HT-29 (cell line): ENCODE measurements around the gene CCR2. TPM values are rescaled to one million over a fixed set of nuclear protein-coding genes. Genes with fewer than 3 reads are reported as not detected.
"Not testable (repeated sequence)": the region's sequence is repeated elsewhere in the genome, so short reads cannot be mapped to it uniquely, and the experiment has no call there.

ENCODE experiments used
- DNase-seq: peaks from one replicate; pipeline ENCODE4 v3.0.0-alpha.2; 2015; ENCODE audit warnings: low spot score
- total RNA-seq: library from RNA; depleted of rRNA; stranded (reverse); fragments of >200 nt; shearing (Covaris generic); gene quantifications from 2 replicates; pipeline ENCODE4 v1.2.3, GENCODE V29; 2014

CCR2 gene
- total RNA-seq, 1 experiment from 2014 or later: not detected

GRCh38 chr3:46378426-46378942 is 24.6 kb downstream of the CCR2 start:
- DNase-seq: peak; percentile 68

DNA sequence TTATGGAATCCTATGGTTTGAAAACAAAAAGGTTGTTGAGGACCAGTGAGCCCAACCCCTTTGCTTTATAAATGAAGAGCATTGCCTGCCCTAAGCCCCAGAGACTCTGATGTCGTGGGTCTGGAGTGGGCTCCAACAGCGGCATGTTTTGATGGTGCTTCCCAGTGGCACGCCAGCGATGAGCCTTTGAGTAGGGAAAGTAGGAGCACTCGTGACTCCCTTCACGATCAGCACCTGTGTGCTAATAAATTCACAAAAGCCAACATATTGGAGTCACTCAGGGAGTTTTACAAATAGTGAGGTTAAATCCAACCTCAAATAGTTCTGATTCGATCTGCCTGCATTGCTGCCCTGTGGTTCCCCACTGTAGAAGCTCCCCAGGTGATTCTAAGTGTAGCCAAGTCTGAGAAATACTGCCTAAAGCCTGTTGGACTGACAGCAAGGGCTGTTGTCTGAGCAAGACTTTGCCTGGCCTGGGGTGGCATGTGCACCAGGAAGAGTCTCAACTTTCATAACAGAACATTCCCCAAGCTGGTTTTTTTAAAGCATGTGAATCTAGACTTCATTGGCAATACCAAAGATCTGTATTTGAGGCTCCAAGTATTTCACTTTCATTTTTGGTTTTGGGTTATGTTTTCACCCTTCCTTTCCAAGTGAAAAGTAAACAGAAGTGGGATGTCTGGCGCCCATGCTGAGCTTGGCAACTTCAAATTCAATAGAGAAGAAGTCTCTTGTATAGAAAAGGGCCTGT is 26.7 kb downstream of the CCR2 start:
- DNase-seq: no peak

DNA sequence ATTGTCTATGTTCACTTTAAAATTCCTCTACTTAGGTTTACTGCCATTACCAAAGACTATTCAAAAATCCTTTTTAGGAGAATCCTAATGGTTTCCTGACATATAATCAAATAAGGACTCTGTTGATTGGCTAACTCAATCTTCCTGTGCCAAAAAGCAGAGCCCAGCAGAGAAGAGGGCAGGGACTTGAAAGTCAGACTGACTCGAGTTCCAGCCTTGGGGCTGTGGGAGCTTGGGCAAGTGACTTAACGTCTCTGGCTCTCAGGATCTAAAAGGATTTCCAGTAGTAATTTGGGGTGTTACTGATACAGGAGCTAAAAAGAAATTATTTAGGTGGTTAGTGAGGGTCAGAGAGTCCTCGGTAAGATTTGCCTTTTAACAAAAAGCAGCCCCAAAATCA is 27.7 kb downstream of the CCR2 start:
- no peak for DNase-seq

- DNase-seq: peak; percentile 30
These were observed 29.5 kb downstream of the CCR2 start for GRCh38 chr3:46383211-46383950.

DNA sequence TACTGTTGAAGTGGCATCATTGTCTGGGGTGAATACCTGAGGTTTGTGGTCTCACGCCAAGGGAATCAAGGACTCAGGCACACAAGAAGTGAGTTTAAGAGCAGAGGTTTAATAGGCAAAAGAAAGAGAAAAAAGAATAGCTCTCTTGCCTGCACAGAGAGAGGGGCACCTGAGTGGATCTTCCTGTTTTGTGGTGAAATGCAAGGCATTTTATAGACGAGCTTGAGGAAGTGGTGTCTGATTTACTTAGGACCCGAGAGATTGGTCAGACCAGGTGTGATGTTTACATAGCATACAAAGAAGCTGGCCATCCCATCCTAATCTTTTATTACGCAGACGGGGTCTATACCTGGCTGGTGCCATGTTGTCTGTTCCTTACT is 30.0 kb downstream of the CCR2 start:
- DNase-seq: no peak

DNA sequence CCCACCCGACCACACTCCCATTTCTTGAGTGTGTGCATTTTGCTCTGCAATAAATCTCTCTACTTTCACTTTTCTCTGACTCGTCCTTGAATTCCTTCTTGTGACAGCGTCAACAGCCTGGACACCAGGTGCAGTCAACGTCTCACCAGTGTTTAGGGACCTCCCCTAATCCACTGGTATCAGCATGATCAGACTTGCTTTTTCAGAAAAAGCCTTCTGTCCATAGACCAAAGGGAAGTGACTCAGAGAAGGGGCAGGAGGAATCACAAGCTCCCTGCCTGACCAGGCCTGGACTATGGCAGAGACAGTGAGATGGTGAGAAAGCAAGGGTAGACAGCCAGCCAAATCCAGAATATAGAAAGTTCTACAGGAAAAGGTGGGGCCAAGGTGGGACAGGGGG is 32.3 kb downstream of the CCR2 start:
- peak; percentile 38 for DNase-seq

GRCh38 chr3:46388847-46389246 is 34.9 kb downstream of the CCR2 start:
- DNase-seq: not testable (repeated sequence)

DNA sequence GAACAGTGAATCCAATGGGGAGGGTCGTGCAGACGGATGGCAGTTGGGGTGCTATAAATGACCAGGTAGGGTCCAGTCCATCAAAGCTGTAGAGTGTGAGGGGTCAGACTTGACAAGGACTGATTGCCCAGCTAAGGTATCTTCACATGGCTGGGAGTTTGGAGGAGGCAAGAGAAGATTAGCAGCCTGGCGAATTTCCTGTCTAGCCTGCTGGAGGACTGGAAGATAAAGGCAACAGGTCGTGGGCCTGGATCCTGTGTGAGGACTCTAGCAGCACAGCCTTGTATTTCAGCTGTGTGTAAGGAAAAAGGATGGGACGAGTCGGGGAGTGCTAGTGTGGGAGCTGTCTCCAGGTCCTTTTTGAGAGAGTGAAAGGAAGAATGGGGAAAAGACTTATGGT is 35.4 kb downstream of the CCR2 start:
- DNase-seq: no peak

DNA sequence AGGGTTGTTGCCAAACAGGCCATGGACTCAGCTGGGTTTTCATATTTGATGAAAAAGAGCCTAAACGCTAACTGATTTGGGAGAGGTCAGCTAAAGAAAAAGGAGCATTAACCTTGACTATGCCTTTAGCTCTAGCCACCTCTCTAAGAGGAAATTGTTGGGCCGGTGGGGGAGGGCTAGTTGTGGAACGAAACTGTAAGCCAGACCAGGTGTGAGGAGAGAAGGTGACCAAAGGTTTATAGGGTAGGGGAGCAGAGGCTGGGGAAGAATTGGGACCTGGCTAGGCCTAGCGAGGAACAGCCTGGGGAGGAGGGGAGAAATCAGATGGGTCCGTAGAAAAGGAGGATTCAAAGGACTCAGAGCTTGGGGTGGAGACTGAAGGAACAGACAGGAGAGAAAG is 37.6 kb downstream of the CCR2 start:
- DNase-seq: not testable (repeated sequence)

- DNase-seq: no peak
These were observed 39.1 kb downstream of the CCR2 start for GRCh38 chr3:46393011-46393410.

GRCh38 chr3:46393554-46394434 is 39.9 kb downstream of the CCR2 start:
- DNase-seq: no peak

DNA sequence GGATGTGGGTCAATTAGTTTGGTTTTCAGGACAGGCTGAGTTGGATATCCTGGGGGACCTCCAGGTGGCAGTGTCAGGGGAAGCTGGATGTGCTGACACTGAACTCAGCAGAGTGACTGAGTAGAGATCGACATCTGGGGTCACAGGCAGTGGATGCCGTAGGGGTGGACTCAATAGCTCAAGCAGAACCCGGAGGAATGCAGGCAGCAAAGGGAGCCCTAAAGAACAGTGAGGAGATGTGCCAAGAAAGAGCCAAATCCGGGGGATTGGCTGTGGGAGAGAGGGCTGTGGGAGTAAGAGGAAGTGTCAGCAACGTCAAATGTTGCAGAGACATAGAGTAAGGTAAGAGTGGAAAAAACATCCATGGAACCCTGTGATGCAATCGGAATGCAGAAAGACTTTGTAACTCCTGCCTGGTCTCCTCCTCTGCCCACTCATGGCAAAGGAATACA is 41.3 kb downstream of the CCR2 start:
- DNase-seq: no peak

DNA sequence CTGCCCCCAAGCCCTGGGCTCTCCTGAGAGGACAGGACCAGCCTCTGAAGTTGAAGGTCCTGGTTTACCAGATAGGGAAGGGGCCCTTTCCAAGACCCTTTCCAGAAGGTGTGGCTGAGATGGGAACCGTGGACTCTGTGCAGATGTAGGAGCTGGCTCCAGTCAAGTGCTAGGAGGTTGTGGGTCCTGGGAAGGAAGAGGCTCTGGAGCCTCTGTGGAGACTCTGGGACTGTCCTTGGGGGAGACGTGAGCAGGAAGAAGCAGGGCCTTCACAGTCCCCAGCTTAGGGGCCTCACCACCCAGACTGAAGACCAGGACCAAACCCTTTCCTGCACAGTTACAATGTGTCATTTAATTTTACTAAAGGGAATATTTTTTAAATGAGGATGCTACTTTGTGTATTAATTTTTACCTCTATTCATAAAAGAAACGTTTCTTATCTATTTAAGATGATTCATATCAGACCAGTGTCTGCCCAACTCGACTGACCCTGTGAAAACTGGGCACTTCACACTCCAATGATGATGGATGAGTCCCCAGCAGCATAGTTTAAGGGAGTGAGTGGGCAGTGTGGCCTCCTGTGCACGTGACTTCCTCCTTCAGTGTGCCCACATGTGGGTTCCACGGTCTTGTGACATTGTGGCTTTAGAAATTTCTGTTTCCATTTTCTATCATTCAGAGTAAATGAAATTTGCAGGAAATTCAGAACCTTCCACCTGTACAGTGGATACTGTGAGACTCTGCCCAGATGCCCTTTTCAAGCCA is 42.0 kb downstream of the CCR2 start:
- DNase-seq: no peak

- no peak for DNase-seq
These were observed 43.2 kb downstream of the CCR2 start for GRCh38 chr3:46397111-46397510.

GRCh38 chr3:46398186-46398955 is 44.5 kb downstream of the CCR2 start:
- DNase-seq: no peak

DNA sequence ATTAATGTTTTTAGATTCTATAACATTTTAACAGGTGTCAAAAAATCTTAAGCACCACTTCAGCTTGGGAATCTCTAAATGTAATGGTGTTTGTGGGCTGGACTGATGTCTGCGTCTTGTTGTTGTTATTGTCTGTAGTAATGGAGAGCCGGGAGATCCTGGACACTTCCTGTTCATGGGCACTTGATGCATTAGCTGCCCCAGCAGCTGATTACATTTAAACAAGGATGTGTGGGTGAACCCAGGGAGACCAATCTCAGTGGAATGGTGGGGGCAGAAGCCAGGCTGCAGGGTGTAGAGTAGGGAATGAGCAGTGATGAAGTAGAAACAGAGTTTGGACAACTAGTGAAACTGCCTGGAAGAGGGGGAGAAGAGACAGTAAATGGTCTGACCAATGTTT is 45.2 kb downstream of the CCR2 start:
- DNase-seq: no peak

DNA sequence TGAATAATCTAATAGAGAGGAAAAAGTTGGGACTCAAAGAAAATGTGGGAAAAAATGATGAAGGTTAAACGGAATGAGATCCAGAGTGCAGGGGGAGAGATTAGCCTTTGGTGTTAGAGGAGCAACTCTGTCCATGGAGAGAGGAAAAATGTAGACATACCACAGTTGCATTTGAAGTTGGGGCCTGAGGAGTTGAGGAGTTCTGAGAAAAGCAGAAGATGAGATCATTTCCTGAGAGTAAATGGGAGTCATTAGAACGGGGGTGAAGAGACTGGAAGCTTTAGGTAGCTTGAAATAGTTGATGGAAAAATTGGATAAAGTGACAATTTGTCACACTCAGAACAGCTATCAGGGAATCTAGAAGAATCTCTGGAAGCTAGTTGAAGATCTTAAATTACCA is 45.6 kb downstream of the CCR2 start:
- DNase-seq: no peak

DNA sequence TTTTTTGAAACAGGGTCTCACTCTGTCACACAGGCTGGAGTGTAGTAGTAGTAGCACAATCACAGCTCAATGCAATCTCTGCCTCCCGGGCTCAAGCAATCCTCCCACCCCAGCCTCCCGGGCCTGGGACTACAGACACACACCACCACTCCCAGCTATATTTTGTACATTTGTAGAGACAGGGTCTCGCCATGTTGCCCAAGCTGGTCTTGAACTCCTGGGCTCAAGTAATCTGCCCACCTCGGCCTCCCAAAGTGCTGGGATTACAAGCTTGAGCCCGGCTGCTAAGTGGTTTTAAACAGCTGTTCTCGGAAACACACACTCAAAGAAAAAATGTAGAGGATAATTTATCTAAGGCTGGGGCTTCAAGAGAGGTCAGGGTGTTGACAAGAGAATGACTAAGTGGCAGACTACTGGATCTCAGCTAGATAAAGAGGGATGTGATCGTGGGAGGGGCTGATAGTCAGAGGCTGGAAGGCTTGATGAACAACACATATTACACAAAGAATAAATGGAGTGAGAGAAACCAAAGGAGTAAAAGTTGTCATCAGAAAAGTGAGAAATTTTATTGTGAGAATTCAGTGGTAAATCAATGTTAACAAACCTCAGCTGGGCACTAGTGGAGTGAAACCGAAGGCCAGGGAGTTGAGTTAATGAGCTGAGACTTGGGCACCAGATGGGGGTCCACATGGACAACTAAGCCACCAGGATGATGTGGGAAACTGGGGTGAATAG is 46.3 kb downstream of the CCR2 start:
- DNase-seq: no peak

GRCh38 chr3:46400846-46401245 is 46.9 kb downstream of the CCR2 start:
- DNase-seq: no peak

DNA sequence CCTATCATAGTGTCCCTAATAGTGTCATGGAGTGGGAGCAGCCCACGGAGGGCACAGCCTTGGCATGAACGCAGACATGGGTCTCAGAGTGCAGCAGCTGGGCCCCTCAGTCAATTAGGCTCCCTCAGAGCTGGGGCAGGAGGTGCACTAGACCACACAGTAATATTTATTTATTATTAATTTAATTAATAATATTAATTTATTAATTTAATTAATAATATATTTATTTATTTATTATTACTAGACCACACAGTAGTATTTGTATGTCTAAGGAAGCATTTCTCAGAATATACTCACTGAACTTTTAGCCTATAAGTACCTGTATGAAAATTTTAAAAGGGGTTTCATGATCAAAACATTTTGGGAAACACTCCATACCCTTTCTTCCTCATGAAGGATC is 47.7 kb downstream of the CCR2 start:
- DNase-seq: no peak
